K562 (cell line): Measurements from ENCODE around the gene MBP. TPM values are rescaled to one million over a fixed set of nuclear protein-coding genes. Genes with fewer than 3 reads are reported as not detected.

Experiments used
- ATAC-seq: fragments of 200-7000 bp; cut with Tn5 transposase; 3 replicates; pipeline ENCODE4 v1.9.1; 2020; ENCODE audit warnings: moderate library complexity
- BruUV-seq: library from RNA; stranded (reverse); fragments of 400-500 nt; replicated peaks from 2 replicates; lab custom pipeline; 2021; lab: Mats Ljungman, UMichigan
- CTCF ChIA-PET: fragments of 300-600 bp; formaldehyde crosslinking; extraction: SDS; loops from one replicate; lab custom pipeline; 2021; ENCODE audit warnings: low intra/inter-chr PET ratio; lab: Yijun Ruan, JAX
- POLR2A ChIA-PET: fragments of 300-600, 350-650 bp; sonication (Branson Sonifier 250); formaldehyde crosslinking; extraction: SDS; loops from one replicate; lab custom pipeline; 2021; ENCODE audit warnings: antibody characterized with exemption, inconsistent platforms; lab: Yijun Ruan, JAX
- DNase-seq, 4 experiments: peaks; one replicate each; pipeline versions ENCODE4 v3.0.0 to v3.0.0-alpha.2; 2011 to 2018; ENCODE audit warnings: low spot score in 3 of 4, mixed read lengths in 3 of 4; ENCODE audit errors: extremely low read depth in 1 of 4
- FAIRE-seq: peaks from 2 replicates; lab custom pipeline; 2011; peaks lifted over from hg19 to GRCh38; lab: Jason Lieb, UNC
- H2AFZ ChIP-seq: 2 replicates; pipeline ENCODE4 v1.6.0; 2011; ENCODE audit warnings: low read depth, low read length, control low read depth, inconsistent platforms
- H3K27ac ChIP-seq: fragments of 200-600 bp; 3 replicates; pipeline ENCODE4 v1.8.0; 2011; ENCODE audit warnings: low read depth, mild to moderate bottlenecking, control low read depth, inconsistent platforms, low read length, moderate library complexity, mixed read lengths; ENCODE audit errors: extremely low read depth
- H3K27me3 ChIP-seq, 2 experiments: fragments of 300-600 bp in 1 of 2; 2 replicates in 1 of 2; 3 replicates in 1 of 2; pipeline versions ENCODE4 v1.6.0 to v1.8.0; 2011; ENCODE audit warnings: inconsistent platforms in 2 of 2, low read length in 2 of 2, mild to moderate bottlenecking in 1 of 2, mixed read lengths in 1 of 2, moderate library complexity in 1 of 2; ENCODE audit not compliant: control insufficient read depth in 2 of 2, insufficient read depth in 2 of 2
- H3K36me3 ChIP-seq: fragments of 300-600 bp; 3 replicates; pipeline ENCODE4 v1.8.0; 2011; ENCODE audit warnings: mild to moderate bottlenecking, low read length, inconsistent platforms; ENCODE audit not compliant: control insufficient read depth, insufficient read depth
- H3K4me1 ChIP-seq, 2 experiments: fragments of 200-600 bp in 1 of 2; replicated peaks in 1 of 2; 2 replicates in 1 of 2; 3 replicates in 1 of 2; pipeline versions ENCODE4 v1.5.1 to v1.8.0; 2011; ENCODE audit warnings: inconsistent platforms in 2 of 2, low read length in 2 of 2, mild to moderate bottlenecking in 1 of 2, mixed read lengths in 1 of 2, moderate library complexity in 1 of 2; ENCODE audit not compliant: control insufficient read depth in 2 of 2, insufficient read depth in 2 of 2
- H3K4me2 ChIP-seq: 2 replicates; pipeline ENCODE4 v1.6.1; 2011; ENCODE audit warnings: low read length, control low read depth, inconsistent platforms, mixed read lengths; ENCODE audit not compliant: insufficient read depth
- H3K4me3 ChIP-seq: fragments of 200-600 bp; sonication (generic), shearing (Covaris generic); 2 replicates; pipeline ENCODE4 v1.5.1; 2016; ENCODE audit warnings: control low read depth, inconsistent platforms
- H3K79me2 ChIP-seq: fragments of 200-600 bp; 3 replicates; pipeline ENCODE4 v1.8.0; 2011; ENCODE audit warnings: low read length, inconsistent platforms; ENCODE audit not compliant: control insufficient read depth, insufficient read depth
- H3K9ac ChIP-seq, 2 experiments: 2 replicates each; pipeline versions ENCODE4 v1.6.0 to v1.6.1; 2011; ENCODE audit warnings: low read depth in 2 of 2, low read length in 2 of 2, control low read depth in 1 of 2, inconsistent platforms in 1 of 2, mild to moderate bottlenecking in 1 of 2, mixed read lengths in 1 of 2; ENCODE audit not compliant: insufficient read depth in 1 of 2
- H3K9me1 ChIP-seq: one replicate; pipeline ENCODE4 v1.6.0; 2011; ENCODE audit warnings: inconsistent platforms, mild to moderate bottlenecking, low read length, moderate library complexity; ENCODE audit not compliant: control insufficient read depth, insufficient read depth
- H3K9me3 ChIP-seq: replicated peaks from 2 replicates; pipeline ENCODE4 v1.5.1; 2011; ENCODE audit warnings: low read depth, low read length, inconsistent platforms; ENCODE audit not compliant: control insufficient read depth, insufficient read depth
- H4K20me1 ChIP-seq: replicated peaks from 2 replicates; pipeline ENCODE4 v1.6.1; 2011; ENCODE audit warnings: low read length, inconsistent platforms, mixed read lengths; ENCODE audit not compliant: control insufficient read depth, insufficient read depth
- ARHGAP35 ChIP-seq: fragments of 450-650 bp; IDR thresholded peaks from 2 replicates; pipeline ENCODE4 v1.6.1; 2018; ENCODE audit not compliant: partially characterized antibody
- DPF2 ChIP-seq: fragments of 450-650 bp; IDR thresholded peaks from 2 replicates; pipeline ENCODE4 v1.6.1; 2016
- FOSL1 ChIP-seq: fragments of 200-800 bp; sonication (Bioruptor generic); conservative IDR thresholded peaks from 2 replicates; pipeline ENCODE4 v1.6.1; 2016; ENCODE audit warnings: missing genetic modification characterization, missing compliant biosample characterization
- KLF6 ChIP-seq: fragments of 250-450 bp; sonication (Bioruptor Pico); IDR thresholded peaks from 2 replicates; pipeline ENCODE4 v1.4.0; 2020; ENCODE audit warnings: mild to moderate bottlenecking, moderate library complexity, borderline replicate concordance
- MXD1 ChIP-seq: fragments of 250-450 bp; sonication (Bioruptor Pico); IDR thresholded peaks from 2 replicates; pipeline ENCODE4 v1.8.0; 2021; ENCODE audit warnings: borderline replicate concordance, mild to moderate bottlenecking, moderate library complexity; ENCODE audit not compliant: poor library complexity, severe bottlenecking
- SIN3B ChIP-seq: fragments of 450-650 bp; IDR thresholded peaks from 2 replicates; pipeline ENCODE4 v1.6.1; 2017; ENCODE audit warnings: low read depth, mild to moderate bottlenecking, moderate library complexity
- TBP ChIP-seq: optimal IDR thresholded peaks from 2 replicates; pipeline ENCODE3; 2011; ENCODE audit warnings: low read depth, low read length, improper control_type of control experiment
- THRAP3 ChIP-seq: fragments of 450-650 bp; IDR thresholded peaks from 2 replicates; pipeline ENCODE4 v1.6.1; 2016; ENCODE audit warnings: mild to moderate bottlenecking, inconsistent platforms, borderline replicate concordance
- ZFPM2 ChIP-seq: fragments of 250-450 bp; sonication (Bioruptor Pico); IDR thresholded peaks from 2 replicates; pipeline ENCODE4 v1.5.1; 2022; ENCODE audit warnings: mild to moderate bottlenecking
- ZNF277 ChIP-seq: fragments of 250-450 bp; sonication (Bioruptor Pico); IDR thresholded peaks from 2 replicates; pipeline ENCODE4 v1.8.0; 2022; ENCODE audit warnings: inconsistent platforms, mild to moderate bottlenecking, moderate library complexity, borderline replicate concordance
- WGBS: fragments of 100-300 bp; shearing (Covaris generic); methylation state at CpG from one replicate; pipeline ENCODE4 v1.1.6; 2016; ENCODE audit warnings: low coverage, mixed read lengths; ENCODE audit not compliant: insufficient coverage; ENCODE audit errors: missing lambda C conversion rate; 5-methylcytosine and 5-hydroxymethylcytosine counted together
- in situ Hi-C: fragments of 300-500 bp; cut with MboI; formaldehyde crosslinking; loops from 4 replicates; pipeline ENCODE4 v1.15.0; 2018; ENCODE audit warnings: inconsistent platforms, mixed read lengths
- intact Hi-C: fragments of 100-400 bp; cut with micrococcal nuclease; formaldehyde crosslinking; loops from 2 replicates; pipeline ENCODE4 v1.14.2; 2022
- polyA plus RNA-seq, 8 experiments: library from polyadenylated mRNA; depleted of rRNA in 4 of 8; stranded (reverse) in 5 of 8; unstranded in 3 of 8; fragments of >200 nt; fragmentation: Nextera tagmentation in 2 of 8; fragmentation: Illumina TruSeq in 1 of 8; extraction: Ambion mirVana in 2 of 8; extraction: Trizol in 1 of 8; gene quantifications; 2 replicates each; pipeline versions ENCODE4 v1.2.1 to v1.2.3, GENCODE V29; 2011 to 2014; ENCODE audit warnings: inconsistent platforms in 1 of 8, missing spikeins in 1 of 8
- total RNA-seq, 7 experiments: library from RNA; depleted of rRNA in 6 of 7; stranded (reverse); fragments of >200 nt in 6 of 7; fragmentation: Illumina TruSeq in 2 of 7; extraction: Trizol in 2 of 7; gene quantifications; 2 replicates each; pipeline versions ENCODE4 v1.2.1 to v1.2.3, GENCODE V29; 2011 to 2021; ENCODE audit warnings: low replicate concordance in 1 of 7

MBP gene
- total and polyA plus RNA-seq, 9 of the 15 experiments (the other 6 are each of a cell fraction or from before 2014, with no cell fraction given), result 0.09 TPM; not detected in 8

- in situ Hi-C loops, result no loop called here
- CTCF ChIA-PET, result no interaction called here
Measured at GRCh38 chr18:77074431-77074830, 58.2 kb downstream of the MBP start.

GRCh38 chr18:77073336-77074093, 59.1 kb downstream of the MBP start:
- ChIA-PET POLR2A (no interaction called here), CTCF (no interaction called here)
- Histone ChIP-seq H3K27ac (no peak overlapping the region), H3K79me2 (no peaks in the 10 kb centered on the region), H3K9me1 (no peaks in the 10 kb centered on the region), H3K4me1 (no peaks in the 10 kb centered on the region; a peak in 2 of 5 replicates), H3K4me3 (no peak overlapping the region), H4K20me1 (no peaks in the 10 kb centered on the region), H3K9ac (no peak overlapping the region), H3K9me3 (no peaks in the 10 kb centered on the region), H3K27me3 (peaks cover 4 to 26% of the 10 kb centered on the region in 2 experiments; a peak in 4 of 5 replicates), H3K4me2 (no peak overlapping the region), H3K36me3 (no peaks in the 10 kb centered on the region), H2AFZ (no peak overlapping the region)
- DNase-seq (no peak), FAIRE-seq (no peak), ATAC-seq (no peak)
- BruUV-seq, result no TSS peak
- in situ Hi-C loops (no loop called here), intact Hi-C loops (no loop called here)
- TF ChIP-seq KLF6 (CRISPR knock-in tag) (no peak), DPF2 (no peak), ARHGAP35 (no peak), ZNF277 (no peak), TBP (no peak), THRAP3 (no peak), ZFPM2 (no peak), SIN3B (no peak)
- WGBS, result 1% methylated on average over 8 of the region's 9 CpGs

More at GRCh38 chr18:77074431-77074830, 58.2 kb downstream of the MBP start:
- Histone ChIP-seq H3K4me3 (no peak overlapping the region), H3K4me2 (no peak overlapping the region), H3K27ac (no peak overlapping the region), H3K36me3 (no peaks in the 10 kb centered on the region), H3K27me3 (peaks cover 2 to 33% of the 10 kb centered on the region in 2 experiments; a peak in 4 of 5 replicates), H3K79me2 (no peaks in the 10 kb centered on the region), H3K9me3 (no peaks in the 10 kb centered on the region), H3K4me1 (no peaks in the 10 kb centered on the region; a peak in 2 of 5 replicates), H2AFZ (no peak overlapping the region), H4K20me1 (no peaks in the 10 kb centered on the region), H3K9ac (no peak overlapping the region), H3K9me1 (no peaks in the 10 kb centered on the region)
- BruUV-seq, result no TSS peak
- intact Hi-C loops, result no loop called here
- FAIRE-seq, result no peak
- POLR2A ChIA-PET, result no interaction called here
- ATAC-seq, result no peak
- DNase-seq, result no peak
- 0% methylated on average over 7 of the region's 7 CpGs for WGBS
- TF ChIP-seq MXD1 (CRISPR knock-in tag) (no peak), FOSL1 (no peak)
